HG03039 (cell line): ENCODE measurements around the gene ASH1L.
"Not testable (repeated sequence)": the region's sequence is repeated elsewhere in the genome, so short reads cannot be mapped to it uniquely, and the experiment has no call there.

Experiments used
- ATAC-seq: cut with Tn5 transposase; IDR thresholded peaks from one replicate; pipeline ENCODE4 v1.9.1; 2021; ENCODE audit warnings: mild to moderate bottlenecking, moderate library complexity; ENCODE audit not compliant: unreplicated experiment

The ASH1L gene, protein sequence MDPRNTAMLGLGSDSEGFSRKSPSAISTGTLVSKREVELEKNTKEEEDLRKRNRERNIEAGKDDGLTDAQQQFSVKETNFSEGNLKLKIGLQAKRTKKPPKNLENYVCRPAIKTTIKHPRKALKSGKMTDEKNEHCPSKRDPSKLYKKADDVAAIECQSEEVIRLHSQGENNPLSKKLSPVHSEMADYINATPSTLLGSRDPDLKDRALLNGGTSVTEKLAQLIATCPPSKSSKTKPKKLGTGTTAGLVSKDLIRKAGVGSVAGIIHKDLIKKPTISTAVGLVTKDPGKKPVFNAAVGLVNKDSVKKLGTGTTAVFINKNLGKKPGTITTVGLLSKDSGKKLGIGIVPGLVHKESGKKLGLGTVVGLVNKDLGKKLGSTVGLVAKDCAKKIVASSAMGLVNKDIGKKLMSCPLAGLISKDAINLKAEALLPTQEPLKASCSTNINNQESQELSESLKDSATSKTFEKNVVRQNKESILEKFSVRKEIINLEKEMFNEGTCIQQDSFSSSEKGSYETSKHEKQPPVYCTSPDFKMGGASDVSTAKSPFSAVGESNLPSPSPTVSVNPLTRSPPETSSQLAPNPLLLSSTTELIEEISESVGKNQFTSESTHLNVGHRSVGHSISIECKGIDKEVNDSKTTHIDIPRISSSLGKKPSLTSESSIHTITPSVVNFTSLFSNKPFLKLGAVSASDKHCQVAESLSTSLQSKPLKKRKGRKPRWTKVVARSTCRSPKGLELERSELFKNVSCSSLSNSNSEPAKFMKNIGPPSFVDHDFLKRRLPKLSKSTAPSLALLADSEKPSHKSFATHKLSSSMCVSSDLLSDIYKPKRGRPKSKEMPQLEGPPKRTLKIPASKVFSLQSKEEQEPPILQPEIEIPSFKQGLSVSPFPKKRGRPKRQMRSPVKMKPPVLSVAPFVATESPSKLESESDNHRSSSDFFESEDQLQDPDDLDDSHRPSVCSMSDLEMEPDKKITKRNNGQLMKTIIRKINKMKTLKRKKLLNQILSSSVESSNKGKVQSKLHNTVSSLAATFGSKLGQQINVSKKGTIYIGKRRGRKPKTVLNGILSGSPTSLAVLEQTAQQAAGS (N-terminal part only)

DNA sequence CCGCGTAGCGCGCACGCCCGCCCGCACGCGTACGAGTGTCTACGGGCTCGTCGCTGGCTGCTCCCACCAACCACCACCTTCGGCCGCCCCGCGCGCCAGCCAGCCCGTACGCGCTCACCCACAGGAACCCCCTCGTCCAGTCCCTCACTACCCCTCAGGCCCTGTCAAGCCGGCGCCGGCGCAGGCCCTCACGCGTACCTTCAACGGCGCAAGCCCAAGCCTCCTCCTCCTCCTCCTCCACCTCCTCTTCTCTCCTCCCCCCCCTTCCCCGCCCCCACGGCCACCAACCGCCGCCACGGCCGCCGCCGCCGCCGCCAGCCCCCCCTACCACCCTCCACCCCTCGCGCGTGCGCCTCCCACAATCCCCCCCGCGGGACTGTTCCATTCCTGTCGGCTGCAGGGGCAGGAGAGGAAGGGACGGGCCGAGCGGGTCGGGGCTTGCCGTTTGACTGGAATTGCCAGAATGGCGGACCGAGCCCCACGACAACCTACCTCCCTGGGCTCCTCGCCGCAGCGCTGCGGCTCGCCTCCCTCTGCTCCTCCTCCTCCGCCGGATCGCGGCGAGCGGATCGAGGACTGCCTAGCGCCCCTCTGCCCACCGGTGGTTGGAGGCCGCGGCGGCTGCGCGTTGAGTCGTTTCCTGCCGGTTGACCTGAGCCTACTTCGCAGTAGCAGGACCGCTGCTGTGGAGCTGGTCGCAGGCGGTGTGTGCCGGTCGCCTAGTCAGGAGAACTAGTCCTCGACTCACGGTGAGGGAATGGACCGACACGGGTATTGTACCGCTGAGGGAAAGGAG lies at the start of gene ASH1L:
TSS of gene ASH1L (minus strand) at position 223 of the 796 bp plus-strand sequence. CDS start 41,284 bp downstream, outside the sequence.
- ATAC-seq, result peak; percentile 65

DNA sequence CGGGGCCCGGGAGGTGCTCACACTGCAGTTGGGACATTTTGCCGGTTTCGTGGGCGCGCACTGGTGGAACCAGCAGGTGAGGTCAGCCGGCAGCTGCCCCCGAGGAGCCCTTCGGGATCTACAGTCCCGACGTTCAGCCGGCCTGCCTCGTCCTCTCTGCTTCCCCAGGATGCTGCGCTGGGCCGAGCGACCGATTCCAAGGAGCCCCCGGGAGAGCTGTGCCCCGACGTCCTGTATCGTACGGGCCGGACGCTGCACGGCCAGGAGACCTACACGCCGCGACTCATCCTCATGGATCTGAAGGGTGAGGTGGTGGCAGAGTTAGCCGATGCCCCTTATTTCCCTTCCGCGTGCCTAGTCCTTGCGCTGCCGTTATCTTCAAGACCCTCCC lies 47.6 kb upstream of the ASH1L start:
- ATAC-seq, result not testable (repeated sequence)

DNA sequence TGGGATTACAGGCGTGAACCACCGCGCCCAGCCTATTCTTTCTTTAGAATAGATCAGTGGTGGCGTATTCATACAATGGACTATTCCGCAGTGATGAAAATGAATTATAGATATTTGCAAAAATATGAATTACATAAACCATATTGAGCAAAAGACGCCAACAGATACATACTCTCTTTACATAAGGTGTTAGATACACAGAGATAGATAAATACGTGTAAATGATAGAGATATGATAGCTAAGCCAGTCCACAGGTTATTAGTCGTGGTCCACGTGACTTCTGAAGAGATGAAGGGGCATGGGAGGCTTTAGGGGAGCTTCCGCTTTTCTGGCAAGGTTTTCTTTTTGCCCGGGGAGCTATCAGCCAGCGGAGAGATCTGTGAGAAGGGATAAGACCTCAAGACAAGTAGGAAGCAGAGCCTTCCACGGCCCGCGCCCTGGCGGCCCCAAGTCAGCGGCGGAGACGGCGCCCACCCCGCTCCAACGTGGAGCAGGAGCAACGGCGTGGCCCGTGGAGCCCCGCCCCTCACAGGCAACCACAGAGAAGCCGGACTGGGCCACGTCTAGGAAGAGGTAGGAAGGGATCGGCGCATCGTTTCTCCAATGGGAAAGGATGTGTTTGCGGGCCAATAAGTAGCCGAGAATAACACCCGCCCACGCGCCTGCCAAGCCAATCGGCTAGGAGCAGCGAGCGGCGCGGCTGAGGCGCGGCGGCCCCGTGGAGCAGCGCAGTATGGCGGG lies 47.1 kb upstream of the ASH1L start, which contains the start of gene MSTO1:
TSS of gene MSTO1 (plus strand) at position 704 of the 742 bp plus-strand sequence. CDS start at position 735, 31 bp downstream.
- peak; percentile 85 for ATAC-seq

DNA sequence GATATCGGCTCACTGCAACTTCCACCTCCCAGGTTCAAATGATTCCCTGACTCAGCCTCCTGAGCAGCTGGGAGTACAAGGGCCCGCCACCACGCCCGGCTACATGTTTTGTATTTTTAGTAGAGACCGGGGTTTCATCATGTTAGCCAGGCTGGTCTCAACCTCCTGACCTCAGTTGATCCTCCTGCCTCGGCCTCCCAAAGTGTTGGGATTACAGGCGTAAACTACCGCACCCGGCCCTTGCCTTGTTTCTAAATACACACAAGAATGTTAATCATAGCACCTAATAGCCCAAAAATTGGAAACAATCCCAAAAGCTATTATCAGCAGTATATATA lies 46.3 kb upstream of the ASH1L start:
- ATAC-seq, result no peak

DNA sequence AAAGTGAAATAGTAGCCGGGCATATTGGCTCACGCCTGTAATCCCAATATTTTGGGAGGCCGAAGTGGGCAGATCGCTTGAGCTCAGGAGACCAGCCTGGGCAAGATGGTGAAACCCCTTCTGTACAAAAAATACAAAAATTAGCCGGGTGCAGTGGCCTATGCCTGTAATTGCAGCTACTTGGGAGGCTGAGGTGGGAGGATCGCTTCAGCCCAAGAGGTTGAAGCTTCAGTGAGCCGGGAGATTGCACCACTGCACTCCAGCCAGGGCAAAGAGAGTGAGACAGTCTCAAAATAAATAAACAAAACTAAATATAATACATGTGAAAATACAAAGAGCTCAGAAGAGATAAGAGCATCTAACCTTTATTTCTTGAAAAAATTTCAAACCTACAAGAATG lies 45.1 kb upstream of the ASH1L start:
- no peak for ATAC-seq

DNA sequence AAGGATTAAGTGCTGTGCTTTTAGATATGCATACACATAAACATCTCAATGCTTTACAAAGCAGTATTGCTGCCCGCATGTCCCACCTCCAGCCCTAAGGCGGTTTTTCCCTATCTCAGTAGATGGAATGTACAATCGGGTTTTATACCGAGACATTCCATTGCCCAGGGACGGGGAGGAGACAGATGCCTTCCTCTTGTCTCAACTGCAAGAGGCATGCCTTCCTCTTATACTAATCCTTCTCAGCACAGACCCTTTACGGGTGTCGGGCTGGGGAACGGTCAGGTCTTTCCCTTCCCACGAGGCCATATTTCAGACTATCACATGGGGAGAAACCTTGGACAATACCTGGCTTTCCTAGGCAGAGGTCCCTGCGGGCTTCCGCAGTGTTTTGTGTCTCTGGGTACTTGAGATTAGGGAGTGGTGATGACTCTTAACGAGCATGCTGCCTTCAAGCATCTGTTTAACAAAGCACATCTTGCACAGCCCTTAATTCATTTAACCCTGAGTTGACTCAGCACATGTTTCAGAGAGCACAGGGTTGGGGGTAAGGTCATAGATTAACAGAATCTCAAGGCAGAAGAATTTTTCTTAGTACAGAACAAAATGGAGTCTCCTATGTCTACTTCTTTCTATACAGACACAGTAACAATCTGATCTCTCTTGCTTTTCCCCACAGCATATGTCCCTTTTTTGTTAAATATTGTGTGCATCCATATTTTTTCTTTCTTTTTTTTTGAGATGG lies 37.4 kb upstream of the ASH1L start:
- ATAC-seq, result not testable (repeated sequence)

DNA sequence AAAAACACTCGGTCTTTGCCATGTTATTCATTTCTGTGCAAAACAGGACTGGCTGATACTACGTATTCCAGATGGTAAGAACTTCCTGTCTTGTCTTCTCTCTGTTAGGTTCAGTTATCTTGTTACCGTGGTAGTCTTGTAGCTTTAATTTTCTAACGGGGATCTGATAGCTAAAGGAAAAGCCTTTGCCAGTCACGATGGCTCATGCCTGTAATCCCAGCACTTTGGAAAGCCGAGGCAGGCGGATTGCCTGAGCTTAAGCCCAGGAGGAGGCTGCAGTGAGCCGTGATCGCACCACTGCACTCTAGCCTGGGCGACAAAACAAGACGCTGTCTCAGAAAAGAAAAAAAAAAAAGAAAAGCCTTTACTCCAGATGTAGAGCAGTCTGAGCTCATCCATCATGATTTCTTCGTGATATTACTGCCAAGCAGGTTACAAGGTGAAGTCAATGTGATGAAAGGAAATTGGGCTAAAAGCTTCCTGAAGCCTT lies 36.3 kb upstream of the ASH1L start:
- ATAC-seq, result no peak

DNA sequence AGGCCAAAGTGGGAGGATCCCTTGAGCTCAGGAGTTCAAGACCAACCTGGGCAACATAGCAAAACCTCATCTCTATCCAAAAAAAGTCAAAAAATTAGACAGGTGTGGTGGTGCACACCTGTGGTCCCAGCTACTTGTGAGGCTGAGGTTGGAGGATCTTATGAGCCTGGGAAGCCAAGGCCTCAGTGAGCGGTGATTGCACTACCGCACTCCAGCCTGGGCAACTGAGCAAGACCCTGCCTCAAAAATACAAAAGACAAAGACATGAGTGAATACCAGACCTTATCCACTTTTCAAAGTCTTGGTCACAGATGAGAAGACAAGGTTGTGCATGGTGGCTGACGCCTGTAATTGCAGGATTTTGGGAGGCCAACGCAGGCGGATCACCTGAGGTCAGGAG lies 34.3 kb upstream of the ASH1L start:
- no peak for ATAC-seq

DNA sequence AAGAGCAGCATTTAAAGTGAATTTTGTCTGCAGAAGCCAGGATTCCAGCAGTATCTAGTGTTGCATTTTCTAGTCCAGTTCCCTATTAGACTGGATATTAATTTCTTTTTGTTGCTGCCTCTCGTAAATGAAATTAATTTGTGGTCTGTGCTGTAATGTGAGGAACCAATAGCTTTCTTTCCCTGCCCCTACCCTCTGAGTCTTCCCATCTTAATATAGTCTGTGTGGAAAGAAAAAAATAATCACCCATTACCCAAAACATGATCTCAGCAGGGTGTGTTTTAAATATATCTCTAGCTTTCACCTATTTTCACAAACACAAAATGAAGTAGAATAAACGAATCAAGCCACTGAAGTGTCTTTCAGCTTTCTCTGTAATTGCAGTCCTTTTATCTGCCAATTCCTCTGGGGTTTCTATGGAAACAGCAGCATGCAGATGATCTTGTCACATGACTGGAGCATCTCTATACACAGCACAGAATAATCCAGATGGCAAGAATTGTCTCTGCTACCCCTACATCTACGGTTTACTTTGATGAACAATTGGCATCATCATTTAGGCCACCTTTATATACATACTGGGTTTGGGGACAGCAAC lies 33.4 kb upstream of the ASH1L start:
- not testable (repeated sequence) for ATAC-seq

DNA sequence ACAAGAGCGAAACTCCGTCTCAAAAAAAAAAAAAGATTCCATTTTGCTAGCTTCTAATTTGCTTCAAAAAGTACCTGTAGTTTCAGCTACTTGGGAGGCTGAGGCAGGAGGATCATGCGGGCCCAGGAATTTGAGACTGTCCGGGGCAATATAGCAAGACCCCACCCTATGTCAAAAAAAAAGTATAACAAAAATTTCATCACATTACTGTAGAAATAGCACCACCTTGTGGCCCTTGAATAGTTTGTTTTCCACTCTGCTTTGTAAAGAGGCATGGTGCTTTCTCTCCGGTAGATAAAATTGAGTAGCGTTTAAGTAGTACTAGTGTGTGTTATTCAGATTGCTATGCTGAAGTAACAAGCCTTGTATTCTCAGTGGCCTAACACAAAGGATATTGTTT lies 29.2 kb upstream of the ASH1L start:
- ATAC-seq, result no peak

DNA sequence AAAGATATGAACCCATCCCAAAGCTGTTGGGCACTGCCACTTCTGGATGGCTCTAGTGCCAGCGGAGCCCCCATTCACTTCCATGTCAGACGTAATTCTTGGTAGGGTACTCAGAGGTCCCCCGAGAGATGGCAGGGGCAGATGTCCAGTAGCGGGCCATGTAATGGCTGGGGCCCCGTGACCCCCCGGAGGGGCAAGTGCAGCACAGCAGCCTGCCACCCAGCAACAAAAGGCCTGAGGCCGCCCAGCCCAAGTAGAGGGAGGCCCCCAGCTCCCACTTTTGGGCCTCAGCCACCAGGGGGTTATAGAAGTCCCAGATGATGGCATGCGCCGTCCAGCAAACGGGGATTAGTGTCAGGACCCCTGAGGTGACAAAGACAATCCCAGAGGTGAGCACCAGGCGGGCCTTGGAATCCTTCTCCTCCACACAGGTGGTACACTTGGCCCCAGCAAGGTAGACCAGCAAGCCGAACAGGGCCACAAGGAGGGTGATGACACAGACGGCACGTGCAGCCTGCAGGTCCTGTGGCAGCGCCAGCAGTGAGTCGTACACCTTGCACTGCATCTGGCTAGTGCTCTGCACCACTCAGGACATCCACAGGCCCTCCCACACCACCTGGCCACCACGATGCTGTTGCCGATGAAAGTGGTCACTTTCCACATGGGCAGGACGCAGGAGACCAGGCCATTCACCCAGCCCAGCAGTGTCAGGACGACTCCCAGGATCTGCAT lies 28.1 kb upstream of the ASH1L start:
- not testable (repeated sequence) for ATAC-seq

DNA sequence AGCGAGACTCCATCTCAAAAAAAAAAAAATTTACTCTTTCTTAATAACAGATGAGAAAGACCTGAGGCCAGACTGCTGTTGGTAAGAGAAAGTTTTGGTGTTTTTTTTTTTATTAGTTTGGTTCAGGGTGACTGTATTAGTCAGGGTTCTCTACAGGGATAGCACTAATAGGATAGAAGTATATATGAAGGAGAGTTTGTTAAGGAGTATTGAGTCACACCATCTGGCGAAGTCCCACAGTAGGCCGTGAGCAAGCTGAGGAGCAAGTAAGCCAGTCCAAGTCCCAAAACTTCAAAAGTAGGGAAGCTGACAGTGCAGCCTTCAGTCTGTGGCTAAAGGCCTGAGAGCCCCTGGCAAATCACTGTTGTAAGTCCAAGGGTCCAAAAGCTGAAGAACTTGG lies 26.7 kb upstream of the ASH1L start:
- ATAC-seq, result not testable (repeated sequence)

DNA sequence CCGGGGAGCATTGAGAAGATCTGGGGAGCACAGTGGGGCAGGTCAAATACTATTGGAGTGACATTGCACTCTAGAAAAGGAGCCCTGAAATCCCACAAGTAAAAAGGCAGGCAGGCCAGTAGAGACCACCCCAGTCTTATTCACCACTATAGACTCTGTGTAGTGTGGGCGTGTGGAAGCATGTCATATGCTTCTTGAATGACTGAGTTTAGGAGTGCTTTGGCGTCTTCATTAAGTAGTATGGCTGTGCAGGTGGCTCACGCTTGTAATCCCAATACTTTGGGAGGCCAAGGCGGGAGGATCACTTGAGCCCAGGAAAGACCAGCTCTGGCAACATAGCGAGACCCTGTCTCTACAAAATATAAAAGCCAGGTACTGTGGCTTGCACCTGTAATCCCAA lies 21.2 kb upstream of the ASH1L start:
- not testable (repeated sequence) for ATAC-seq

DNA sequence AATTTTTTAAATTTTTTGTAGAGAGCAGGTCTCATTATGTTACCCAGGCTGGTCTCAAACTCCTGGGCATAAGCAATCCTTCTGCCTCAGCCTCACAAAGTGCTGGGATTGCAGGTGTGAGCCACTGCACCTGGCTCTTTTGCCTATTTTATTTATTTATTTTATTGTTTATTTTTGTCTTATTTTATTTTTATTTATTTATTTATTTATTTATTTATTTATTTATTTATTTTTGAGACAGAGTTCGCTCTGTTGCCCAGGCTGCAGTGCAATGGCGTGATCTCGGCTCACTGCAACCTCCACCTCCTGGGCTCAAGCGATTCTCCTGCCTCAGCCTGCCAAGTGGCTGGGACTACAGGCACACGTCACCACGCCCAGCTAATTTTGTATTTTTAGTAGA lies 13.0 kb upstream of the ASH1L start:
- not testable (repeated sequence) for ATAC-seq

DNA sequence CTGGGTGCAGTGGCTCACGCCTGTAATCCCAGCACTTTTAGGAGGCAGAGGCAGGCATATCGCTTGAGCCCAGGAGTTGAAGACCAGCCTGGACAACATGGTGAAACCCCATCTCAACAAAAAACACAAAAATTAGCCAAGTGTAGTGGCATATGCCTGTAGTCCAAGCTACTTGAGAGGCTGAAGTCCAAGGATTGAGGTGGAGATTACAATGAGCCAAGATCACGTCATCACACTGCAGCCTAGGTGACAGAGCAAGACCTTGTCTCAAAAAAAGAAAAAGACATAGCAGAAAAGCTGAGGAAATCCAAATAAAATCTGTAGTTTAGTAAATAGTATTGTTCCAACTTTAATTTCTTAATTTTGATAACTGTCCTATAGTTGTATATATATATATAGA lies 11.5 kb upstream of the ASH1L start:
- ATAC-seq, result no peak

DNA sequence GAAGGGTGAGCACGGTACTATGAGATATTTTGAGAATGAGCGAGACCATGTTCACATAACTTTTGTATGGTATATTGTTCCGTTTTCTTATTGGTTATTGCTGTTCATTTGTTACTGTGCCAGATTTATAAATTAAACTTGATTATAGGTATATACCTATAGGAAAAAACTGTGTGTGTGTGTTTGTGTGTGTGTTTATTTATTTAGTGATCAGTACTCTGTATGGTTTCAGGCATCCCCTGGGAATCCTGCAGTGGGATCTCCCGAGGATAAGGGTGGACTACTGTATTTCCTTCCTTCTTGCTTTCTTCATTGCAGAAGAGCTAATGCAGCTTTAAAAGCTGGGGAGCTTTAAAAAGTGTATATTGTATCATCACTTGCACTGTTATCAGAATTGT lies 8.0 kb upstream of the ASH1L start:
- no peak for ATAC-seq

DNA sequence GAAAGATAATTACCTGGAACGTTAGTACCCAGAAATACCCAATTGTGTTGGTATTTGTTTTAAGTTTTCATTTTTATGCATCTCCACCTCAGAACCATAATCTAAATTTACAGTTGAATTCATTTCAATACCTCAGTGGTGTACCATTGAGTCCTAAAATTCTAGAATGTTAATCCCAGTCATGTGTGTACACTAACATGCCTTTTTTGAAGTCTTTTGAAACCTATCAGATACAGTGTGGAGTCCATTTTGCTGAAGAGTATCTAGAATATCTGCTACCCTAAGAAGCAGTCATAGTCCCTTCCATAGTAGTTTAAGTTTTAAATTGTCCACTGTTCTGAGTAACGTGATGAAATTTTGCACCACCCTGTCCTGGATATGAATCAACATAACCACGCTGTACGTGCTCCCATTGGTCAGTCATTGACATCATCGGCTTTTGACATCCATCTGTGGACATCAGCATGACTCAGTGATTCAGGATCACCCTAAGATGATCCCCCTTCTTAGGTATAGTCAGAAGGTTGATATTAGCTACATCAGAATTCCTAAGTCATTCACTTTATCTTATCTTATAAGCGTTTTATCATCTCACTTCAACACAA lies 7.5 kb upstream of the ASH1L start:
- ATAC-seq, result no peak
